ENCODE data around the gene LCMT2.
"Not testable (repeated sequence)": the region's sequence is repeated elsewhere in the genome, so short reads cannot be mapped to it uniquely, and the experiment has no call there.

LCMT2 gene

GRCh38 chr15:43316016-43316970 lies 14.1 kb downstream of the LCMT2 start:
- DNase-seq: no peak

- no peak for DNase-seq
Measured at GRCh38 chr15:43314171-43314570, 16.2 kb downstream of the LCMT2 start.

GRCh38 chr15:43312378-43312777 lies 18.0 kb downstream of the LCMT2 start:
- no peak for DNase-seq

- no peak for DNase-seq
Measured at GRCh38 chr15:43302205-43302817, 28.1 kb downstream of the LCMT2 start, which contains the start of gene TGM7. TGM7 (minus strand) TSS chr15:43302255.

- no peak for DNase-seq
Measured at GRCh38 chr15:43299884-43300283, 30.5 kb downstream of the LCMT2 start.

GRCh38 chr15:43299411-43299810 lies 31.0 kb downstream of the LCMT2 start:
- DNase-seq: no peak

GRCh38 chr15:43294091-43294706 lies 36.2 kb downstream of the LCMT2 start:
- DNase-seq: no peak

DNA sequence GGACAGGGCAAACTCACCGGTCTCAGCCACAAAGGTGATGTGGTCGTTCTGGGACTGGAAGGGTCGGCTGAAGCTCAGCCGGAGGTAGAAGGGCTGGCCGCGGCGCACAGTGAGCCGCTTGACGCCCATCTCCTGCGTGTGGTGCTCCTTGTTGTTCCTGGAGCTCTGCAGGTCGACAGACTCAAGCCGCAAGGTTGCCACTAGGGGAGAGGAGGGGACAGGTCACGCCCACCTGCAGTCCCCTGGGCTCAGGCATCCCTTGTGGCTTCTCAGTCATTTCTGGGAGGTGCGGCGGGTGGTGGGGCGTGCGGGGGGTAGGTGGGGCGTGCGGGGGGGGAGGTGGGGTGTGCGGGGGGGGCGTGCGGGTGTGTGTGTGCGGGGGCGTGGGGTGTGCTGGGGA lies 36.9 kb downstream of the LCMT2 start:
- DNase-seq: no peak

DNA sequence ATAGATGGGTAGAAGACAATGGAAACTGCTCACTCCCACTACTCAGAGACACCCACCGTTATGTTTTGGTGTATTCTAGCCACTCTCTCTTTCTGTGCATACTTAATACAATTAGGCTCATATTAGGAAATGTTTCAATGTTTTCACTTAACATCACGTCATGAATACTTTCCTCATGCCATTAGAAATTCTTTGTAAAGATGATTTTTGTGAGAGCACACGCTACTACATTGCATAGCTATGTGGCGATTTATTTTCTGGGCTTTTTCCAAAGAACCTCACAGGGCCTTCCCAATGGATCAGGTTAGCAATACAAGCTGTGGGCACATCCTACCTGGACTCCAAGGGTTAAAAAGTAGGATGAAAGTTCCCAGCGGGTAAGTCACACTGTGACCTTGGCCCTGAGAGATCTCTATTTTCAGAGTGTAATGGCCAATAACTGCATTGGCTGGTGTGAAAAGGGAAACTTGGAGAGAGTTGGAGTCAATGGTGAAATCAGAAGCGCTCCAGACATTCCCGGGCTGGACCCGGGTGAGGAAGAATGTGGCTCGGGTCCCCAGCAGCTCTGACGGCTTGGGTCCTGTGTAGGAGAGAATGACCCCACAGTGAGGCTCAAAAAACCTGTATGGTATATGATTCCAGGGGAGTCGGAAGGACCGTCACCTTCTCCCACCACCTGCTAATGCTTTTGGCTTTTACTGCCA lies 37.8 kb downstream of the LCMT2 start:
- DNase-seq: no peak

DNA sequence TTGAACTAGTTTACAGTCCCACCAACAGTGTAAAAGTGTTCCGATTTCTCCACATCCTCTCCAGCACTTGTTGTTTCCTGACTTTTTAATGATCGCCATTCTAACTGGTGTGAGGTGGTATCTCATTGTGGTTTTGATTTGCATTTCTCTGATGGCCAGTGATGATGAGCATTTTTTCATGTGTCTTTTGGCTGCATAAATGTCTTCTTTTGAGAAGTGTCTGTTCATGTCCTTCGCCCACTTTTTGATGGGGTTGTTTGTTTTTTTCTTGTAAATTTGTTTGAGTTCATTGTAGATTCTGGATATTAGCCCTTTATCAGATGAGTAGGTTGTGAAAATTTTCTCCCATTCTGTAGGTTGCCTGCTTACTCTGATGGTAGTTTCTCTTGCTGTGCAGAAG lies 40.7 kb downstream of the LCMT2 start:
- not testable (repeated sequence) for DNase-seq

GRCh38 chr15:43287254-43287653 lies 43.1 kb downstream of the LCMT2 start:
- no peak for DNase-seq

DNA sequence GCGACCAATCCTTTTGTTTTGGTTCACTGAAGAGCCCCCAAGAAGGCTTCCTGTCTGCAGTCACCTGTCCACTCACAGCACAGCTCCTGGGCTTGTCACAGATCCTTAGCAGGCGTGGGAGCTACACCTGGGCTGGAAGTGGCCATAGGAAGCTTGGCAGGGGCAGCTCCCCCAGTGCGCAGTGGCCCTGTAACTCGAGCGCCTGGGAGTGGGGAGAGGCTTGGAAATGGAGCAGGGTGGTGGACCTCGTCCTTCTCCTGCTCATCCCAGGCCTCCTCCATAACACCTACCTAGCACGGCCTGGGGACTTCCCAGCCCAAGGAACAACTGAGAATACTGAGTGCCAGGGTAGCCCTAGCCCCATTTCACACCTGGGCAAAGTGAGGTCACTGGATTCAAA lies 44.3 kb downstream of the LCMT2 start:
- no peak for DNase-seq

DNA sequence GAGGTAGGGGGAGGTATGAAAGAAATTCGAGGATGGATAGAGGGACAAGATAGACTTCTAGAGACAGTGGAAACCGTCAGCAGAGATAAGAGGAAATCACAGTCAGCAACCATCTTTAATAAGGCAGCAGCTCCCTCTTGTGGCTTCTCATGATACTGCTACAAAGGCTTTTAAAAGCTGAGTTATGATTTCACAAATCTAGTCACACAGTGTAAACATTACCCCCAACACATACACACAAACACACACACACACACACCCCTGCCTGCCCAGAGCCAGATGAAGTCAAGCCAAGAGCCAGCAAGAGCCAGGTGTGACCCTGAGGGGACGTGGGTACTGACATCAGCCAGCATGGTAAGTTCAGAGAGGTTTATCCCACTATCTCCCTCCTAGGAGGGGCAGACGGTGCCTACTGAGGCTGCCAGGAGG lies 44.8 kb downstream of the LCMT2 start:
- DNase-seq: peak; percentile 59

DNA sequence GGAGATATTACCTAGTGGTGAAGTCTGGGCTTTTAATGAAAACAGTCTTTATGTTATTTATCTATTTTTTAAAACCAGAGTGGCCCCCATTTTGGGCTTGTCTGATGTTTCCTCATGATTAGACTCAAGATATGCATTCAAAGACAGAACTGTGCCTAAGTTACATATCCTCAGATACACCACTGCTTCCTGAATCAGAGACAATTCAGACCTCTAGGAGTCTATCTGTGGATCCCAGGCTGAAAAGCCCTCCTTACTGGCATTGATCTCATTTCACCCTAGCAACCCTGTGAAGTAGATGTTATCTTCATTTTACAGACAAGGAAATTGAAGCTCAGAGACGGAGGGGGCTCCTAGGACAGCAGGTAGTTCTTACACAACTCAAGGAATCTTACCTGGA lies 46.8 kb downstream of the LCMT2 start:
- no peak for DNase-seq

GRCh38 chr15:43281926-43282602 lies 48.3 kb downstream of the LCMT2 start:
- DNase-seq: no peak

GRCh38 chr15:43280996-43281395 lies 49.4 kb downstream of the LCMT2 start:
- no peak for DNase-seq

DNA sequence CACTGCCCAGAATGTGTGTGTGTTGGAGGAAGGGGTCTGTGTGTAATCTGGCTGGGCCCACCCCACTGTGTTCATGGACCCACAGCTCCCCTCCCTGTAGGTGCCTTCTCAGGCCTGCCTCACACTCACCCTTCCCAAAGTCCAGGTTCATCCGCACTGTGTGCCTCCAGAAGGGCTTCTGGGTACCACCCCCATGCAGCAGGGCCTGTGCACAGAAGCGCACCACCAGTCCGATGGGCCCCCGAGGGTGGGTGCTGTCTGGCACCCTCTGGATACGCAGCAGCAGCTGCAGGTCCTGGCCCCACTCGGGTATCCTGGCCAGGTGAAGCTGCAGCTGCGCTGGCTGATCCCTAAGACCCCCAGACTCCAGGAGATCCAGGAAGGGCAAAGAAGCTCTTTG lies 50.9 kb downstream of the LCMT2 start:
- DNase-seq: no peak

- DNase-seq: no peak
Measured at GRCh38 chr15:43278869-43279268, 51.5 kb downstream of the LCMT2 start.

- DNase-seq: no peak
Measured at GRCh38 chr15:43277901-43278300, 52.5 kb downstream of the LCMT2 start.

DNA sequence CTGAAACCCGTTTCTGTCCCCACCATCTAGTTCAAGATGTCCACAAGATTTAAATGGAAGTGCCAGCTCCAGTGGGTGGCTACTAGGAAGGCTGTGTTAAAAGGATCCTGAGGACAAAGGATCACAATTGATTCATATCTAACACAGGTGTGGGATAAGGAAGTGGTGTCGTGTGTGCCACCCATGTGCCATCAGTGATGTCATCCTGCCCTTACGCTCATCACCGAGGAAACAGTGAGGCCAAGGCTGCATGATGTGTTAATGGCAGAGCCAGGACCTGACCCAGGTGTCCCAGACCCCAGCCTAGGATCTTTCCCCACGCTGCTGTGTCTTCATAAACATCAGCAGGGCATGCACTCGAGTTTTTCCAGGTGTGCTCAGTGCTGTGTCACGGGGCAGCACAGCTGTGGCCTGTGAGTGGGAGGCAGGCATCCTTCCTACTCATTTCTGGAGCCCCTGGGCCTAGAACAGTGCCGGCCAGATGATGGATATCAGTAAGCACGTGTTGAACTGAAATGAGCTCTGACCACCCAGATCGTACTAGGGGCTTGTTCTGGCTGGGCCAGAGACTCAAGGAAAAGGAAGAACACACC lies 53.0 kb downstream of the LCMT2 start:
- no peak for DNase-seq

- DNase-seq: no peak
Measured at GRCh38 chr15:43276563-43277200, 53.7 kb downstream of the LCMT2 start.
